DOHH2 (cell line): ENCODE measurements around the gene HMCES.

Source experiments
- H3F3A ChIP-seq: fragments of 200-600 bp; sonication (generic), shearing (Covaris generic); 2 replicates; pipeline ENCODE4 v1.6.0; 2016; ENCODE audit warnings: antibody characterized with exemption, mild to moderate bottlenecking; ENCODE audit not compliant: control insufficient read depth, insufficient read depth
- H3K27ac ChIP-seq: fragments of 200-600 bp; sonication (generic); 2 replicates; pipeline ENCODE4 v1.5.1; 2014; ENCODE audit warnings: low read depth, mild to moderate bottlenecking, low read length, moderate library complexity
- H3K27me3 ChIP-seq: fragments of 200-600 bp; sonication (generic); 2 replicates; pipeline ENCODE4 v1.6.1; 2014; ENCODE audit warnings: mild to moderate bottlenecking, low read length, mixed read lengths; ENCODE audit not compliant: control insufficient read depth
- H3K36me3 ChIP-seq: fragments of 200-600 bp; sonication (generic); 2 replicates; pipeline ENCODE4 v1.6.1; 2014; ENCODE audit warnings: mild to moderate bottlenecking, low read length, moderate library complexity, mixed read lengths; ENCODE audit not compliant: control insufficient read depth
- H3K4me1 ChIP-seq: fragments of 200-600 bp; sonication (generic); 2 replicates; pipeline ENCODE4 v1.6.1; 2014; ENCODE audit warnings: mild to moderate bottlenecking, low read length, mixed read lengths; ENCODE audit not compliant: control insufficient read depth
- H3K4me2 ChIP-seq: fragments of 200-600 bp; sonication (generic); 2 replicates; pipeline ENCODE4 v1.6.0; 2014; ENCODE audit warnings: mild to moderate bottlenecking, low read length, moderate library complexity
- H3K4me3 ChIP-seq: fragments of 200-600 bp; sonication (generic); 2 replicates; pipeline ENCODE4 v1.5.1; 2014; ENCODE audit warnings: mild to moderate bottlenecking, low read length, mixed read lengths
- H3K79me2 ChIP-seq: fragments of 200-600 bp; sonication (generic); 2 replicates; pipeline ENCODE4 v1.6.1; 2014; ENCODE audit warnings: mild to moderate bottlenecking, low read length, mixed read lengths; ENCODE audit not compliant: control insufficient read depth
- H3K9me2 ChIP-seq: fragments of 200-600 bp; sonication (generic); replicated peaks from 2 replicates; pipeline ENCODE4 v1.6.1; 2014; ENCODE audit warnings: mild to moderate bottlenecking, low read length, mixed read lengths; ENCODE audit not compliant: control insufficient read depth
- H3K9me3 ChIP-seq: fragments of 200-600 bp; sonication (generic); 2 replicates; pipeline ENCODE4 v1.6.1; 2014; ENCODE audit warnings: antibody characterized with exemption, low read length, mixed read lengths; ENCODE audit not compliant: control insufficient read depth, insufficient read depth
- H4K20me1 ChIP-seq: fragments of 200-600 bp; sonication (generic); 2 replicates; pipeline ENCODE4 v1.6.0; 2014; ENCODE audit warnings: low read depth, mild to moderate bottlenecking, antibody characterized with exemption, low read length, moderate library complexity; ENCODE audit not compliant: control insufficient read depth, insufficient read depth
- CTCF ChIP-seq: fragments of 200-600 bp; sonication (generic); IDR thresholded peaks from one replicate; pipeline ENCODE4 v1.5.1; 2014; ENCODE audit warnings: antibody characterized with exemption, mild to moderate bottlenecking, low read depth, low read length; ENCODE audit not compliant: poor library complexity, severe bottlenecking
- EZH2phosphoT487 ChIP-seq: fragments of 200-600 bp; sonication (generic); IDR thresholded peaks from 2 replicates; pipeline ENCODE4 v1.6.1; 2017; ENCODE audit warnings: borderline replicate concordance, mild to moderate bottlenecking, antibody characterized with exemption, low read length, moderate library complexity, mixed read lengths

Gene HMCES

GRCh38 chr3:129304146-129304961 lies 25.7 kb downstream of the HMCES start:
- peaks cover 5% of the 10 kb centered on the region for H3K4me1 ChIP-seq
- H3F3A ChIP-seq = peaks cover 6% of the 10 kb centered on the region
- no peak for TF ChIP-seq EZH2phosphoT487
- no peak for TF ChIP-seq CTCF
- no peak overlapping the region for H3K4me3 ChIP-seq
- H4K20me1 ChIP-seq = no peaks in the 10 kb centered on the region; the same call in 1 of the 2 replicates
- H3K9me2 ChIP-seq = no peaks in the 10 kb centered on the region
- H3K4me2 ChIP-seq = no peak overlapping the region
- no peaks in the 10 kb centered on the region for H3K9me3 ChIP-seq
- H3K79me2 ChIP-seq = no peaks in the 10 kb centered on the region
- H3K36me3 ChIP-seq = peaks cover 70% of the 10 kb centered on the region
- H3K27ac ChIP-seq = no peak overlapping the region
- no peaks in the 10 kb centered on the region for H3K27me3 ChIP-seq

DNA sequence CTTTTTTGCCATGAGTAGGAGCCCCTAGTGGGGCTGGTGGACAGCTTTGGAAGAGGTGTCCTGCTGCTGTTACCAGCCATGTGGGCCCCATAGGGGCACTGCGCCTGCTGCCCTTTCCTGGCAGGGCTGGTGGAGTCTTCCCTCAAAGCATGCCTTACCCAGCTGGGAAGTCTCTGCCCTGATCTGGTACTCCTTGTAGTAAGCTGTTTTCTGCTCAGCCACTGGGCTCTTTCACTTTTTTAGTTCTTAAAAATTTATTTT lies 26.2 kb downstream of the HMCES start:
- H3K9me3 ChIP-seq = no peaks in the 10 kb centered on the region
- H3K36me3 ChIP-seq = peaks cover 67% of the 10 kb centered on the region
- no peak for TF ChIP-seq EZH2phosphoT487
- TF ChIP-seq CTCF = no peak
- no peak overlapping the region for H3K4me3 ChIP-seq
- no peaks in the 10 kb centered on the region for H3K27me3 ChIP-seq
- no peak overlapping the region for H3K27ac ChIP-seq
- peaks cover 5% of the 10 kb centered on the region for H3K4me1 ChIP-seq
- H3K4me2 ChIP-seq = no peak overlapping the region
- no peaks in the 10 kb centered on the region for H3K9me2 ChIP-seq
- H3F3A ChIP-seq = peaks cover 8% of the 10 kb centered on the region
- H4K20me1 ChIP-seq = no peaks in the 10 kb centered on the region; the same call in 1 of the 2 replicates
- H3K79me2 ChIP-seq = no peaks in the 10 kb centered on the region

DNA sequence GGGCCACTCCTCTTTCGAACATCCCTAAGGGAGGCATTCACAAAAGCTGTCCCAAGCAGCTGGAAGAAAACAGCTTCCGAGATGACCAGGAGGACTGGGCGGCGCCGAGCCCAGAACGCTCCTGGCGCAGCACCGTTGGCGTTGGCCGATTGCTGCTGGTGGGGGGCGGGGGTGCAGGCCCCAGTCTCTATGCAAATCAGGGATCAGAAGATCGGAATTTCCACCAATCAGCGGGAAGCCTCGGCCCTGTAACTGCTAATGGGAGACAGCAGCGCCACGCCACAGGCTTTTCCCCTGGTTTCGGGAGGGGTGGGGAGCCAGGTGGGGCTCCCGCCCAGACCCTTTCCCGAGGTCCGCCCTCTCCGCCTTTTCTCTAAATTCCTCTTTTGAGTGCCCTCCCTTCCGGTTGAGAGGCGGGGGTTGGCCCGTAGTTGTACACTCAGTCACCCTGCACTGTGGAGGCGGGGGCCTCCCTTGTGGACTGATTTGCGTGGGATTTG lies 27.0 kb downstream of the HMCES start:
- TF ChIP-seq EZH2phosphoT487 (no peak), CTCF (no peak)
- Histone ChIP-seq H4K20me1 (no peaks in the 10 kb centered on the region), H3K9me2 (no peaks in the 10 kb centered on the region), H3K4me1 (peaks cover 5% of the 10 kb centered on the region), H3K79me2 (no peaks in the 10 kb centered on the region), H3K9me3 (no peaks in the 10 kb centered on the region), H3K27me3 (no peaks in the 10 kb centered on the region), H3K27ac (no peak overlapping the region), H3F3A (peaks cover 9% of the 10 kb centered on the region), H3K36me3 (peaks cover 60% of the 10 kb centered on the region), H3K4me2 (no peak overlapping the region), H3K4me3 (no peak overlapping the region)
